Fibroblast of skin of left biceps (primary cell): ENCODE measurements around the gene UNC5C.

Source experiments
- DNase-seq, 2 experiments: peaks; one replicate each; pipeline ENCODE4 v3.0.0-alpha.2; 2013; ENCODE audit warnings: low read depth in 2 of 2

Gene UNC5C

DNA sequence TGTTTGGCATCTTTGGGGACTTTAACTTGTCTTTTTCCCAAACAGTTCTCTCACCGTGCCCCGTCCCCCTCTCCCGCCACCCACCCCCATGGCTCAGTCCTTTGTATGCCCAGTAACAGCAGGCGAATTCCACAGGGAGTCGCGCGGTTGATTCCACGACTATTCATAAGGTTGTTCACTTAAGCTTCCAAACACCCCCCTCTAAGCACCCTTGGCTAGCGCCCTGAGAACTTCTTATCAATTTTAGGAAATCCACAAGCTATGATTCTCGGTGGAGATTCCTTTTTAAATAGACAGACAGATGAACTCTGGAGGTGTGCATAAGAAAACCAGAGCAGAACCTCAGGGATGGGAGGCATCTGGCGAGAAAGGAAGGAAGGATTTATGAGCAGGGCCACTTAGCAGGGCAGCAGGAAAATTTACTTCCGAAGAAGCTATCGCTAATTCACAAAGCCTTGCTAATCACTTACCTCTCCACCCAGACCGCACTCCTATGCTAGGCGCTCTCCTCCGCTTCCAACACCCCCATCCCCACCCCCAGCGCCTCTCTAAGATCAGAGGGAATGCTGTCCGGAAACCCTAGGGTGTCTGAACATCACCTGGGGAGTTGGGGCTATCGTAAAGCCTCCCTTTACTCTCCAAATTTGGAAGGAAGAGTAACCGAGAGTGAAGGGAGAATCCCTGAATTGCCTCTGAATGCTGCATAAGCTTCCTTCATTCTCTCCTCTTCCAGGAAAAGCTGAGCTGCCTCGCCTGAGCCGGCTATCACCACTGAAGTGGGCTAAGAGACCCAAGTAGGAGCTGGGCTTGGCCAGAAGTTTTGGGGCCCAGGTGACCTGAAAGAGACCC, 1.7 kb downstream of the UNC5C start:
- DNase-seq = no peak

DNA sequence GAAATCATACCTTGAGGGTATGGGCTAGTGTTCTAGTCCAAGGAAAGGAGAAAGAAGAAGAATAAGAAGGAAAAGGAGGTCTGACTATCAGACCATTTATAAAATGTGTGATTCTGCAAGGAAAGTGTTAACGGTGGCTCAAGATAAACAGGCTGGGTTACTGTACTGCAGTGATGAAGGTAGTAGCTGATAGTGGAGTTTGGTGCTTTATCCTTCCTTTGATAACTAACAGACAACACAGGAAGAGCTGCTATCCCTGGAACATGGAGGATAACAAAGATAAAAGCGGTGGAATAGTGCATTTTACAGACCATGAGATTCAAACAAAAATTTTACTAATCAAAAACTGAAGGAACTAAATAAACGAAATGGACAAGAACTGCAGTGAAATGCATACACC, 2.6 kb downstream of the UNC5C start:
- no peak for DNase-seq

DNA sequence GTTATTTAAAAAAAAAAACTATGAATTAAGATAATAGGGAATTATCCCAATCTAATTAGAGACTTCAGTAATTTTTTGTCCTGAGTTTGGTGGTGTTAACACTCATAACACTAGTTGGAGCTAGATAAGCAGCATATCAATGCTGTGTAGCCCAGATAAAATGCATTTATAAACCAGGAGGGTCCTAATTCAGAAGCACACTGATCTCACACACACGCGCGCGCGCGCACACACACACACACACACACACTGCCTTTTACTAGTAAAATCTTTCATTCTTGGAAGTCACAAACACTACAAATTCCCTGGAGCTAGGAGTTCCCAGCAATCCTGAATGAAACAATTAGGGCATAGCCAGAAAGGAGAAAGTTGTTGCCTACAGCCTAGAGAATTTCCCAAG, 3.2 kb downstream of the UNC5C start:
- DNase-seq = no peak

DNA sequence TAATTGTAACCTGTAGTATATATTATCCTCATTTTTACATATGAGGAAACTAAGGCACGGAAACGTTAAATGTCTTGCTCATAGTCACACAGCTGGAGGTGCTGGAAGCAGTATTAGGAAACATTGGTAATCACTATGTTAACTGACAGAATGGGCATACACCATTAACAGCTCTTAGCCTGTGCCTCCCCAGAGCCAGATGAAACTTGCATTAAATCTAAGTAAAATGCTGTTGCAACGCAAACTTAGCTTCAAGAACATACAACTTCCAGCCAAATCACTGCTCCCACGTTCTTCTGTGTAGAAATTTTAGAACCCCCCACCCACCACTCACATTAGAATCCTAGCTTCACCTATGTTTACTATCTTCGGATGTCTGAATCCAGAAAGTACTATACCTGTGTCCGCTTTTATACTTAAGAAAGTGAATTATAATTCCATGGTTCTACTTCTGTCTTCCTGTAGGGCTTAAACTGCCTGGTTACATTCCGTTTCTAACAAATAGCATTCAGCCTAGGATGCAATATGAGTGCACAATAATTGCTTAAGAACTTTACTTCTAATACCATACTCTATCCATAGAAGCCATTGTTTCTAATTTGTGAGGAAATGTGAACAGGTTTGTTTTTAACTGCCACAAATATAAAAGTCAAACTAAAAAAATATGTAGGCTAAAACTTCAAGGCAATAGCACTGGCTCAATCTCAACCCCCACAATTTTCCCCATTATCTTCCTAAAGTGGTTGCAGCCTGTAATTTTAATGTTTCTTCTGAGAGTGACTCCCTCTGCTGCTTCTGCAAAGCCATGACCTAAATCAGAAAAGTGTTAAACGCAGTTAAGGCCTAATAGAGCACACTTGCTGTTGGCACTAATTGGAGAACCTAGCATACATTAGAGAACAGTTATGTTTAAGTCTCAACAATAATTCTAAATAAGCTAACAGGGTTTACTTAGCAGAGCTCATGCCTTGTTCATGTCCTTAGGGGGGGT, 4.4 kb downstream of the UNC5C start:
- no peak for DNase-seq

DNA sequence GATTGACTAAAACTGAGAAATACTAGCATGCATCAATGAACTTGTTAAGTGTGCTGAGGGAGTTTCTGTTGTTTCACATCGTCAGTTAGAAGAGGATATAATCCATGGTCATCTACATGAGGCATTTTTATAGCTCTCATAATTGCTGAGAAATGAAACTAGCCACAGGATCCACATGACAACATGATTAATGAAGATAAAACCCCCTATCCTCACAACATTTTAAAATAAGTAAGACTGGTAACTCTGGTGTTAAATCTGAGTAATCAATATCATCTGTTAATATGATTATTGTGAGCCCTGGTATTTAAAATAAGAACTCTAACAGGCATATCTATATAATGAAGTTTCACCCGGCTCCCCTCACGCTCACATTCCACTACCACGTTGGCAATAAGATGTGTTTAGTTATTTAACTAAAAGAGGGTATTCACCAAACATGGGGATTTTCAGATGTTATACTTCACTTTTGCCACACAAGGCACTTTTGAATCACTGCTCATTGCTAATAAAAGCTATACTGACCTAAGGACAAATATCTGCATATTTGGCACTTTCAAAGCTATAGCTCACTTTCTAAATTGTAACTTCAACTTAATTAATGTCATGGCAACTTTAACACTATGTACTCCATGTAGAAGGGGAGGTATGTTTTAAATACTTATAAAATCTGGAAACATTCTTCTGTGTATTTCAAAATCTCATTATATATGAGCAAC, 6.7 kb downstream of the UNC5C start:
- DNase-seq = no peak

DNA sequence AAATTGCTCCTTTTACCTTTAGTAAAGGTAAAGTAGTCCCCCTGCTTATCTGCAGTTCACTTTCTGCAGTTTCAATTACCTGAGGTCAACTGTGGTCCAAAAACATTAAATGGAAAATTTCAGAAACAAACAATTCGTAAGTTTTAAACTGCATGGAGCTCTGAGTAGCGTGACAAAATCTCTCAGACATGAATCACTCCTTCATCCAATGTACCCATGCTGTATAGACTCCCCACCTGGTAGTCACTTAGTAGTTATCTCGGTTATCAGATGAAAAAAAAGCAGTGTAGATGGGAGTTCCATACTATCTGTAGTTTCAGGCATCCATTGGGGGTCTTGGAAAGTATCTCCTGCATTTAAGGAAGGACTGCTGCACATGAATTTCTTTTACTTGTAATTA, 7.7 kb downstream of the UNC5C start:
- DNase-seq = no peak

DNA sequence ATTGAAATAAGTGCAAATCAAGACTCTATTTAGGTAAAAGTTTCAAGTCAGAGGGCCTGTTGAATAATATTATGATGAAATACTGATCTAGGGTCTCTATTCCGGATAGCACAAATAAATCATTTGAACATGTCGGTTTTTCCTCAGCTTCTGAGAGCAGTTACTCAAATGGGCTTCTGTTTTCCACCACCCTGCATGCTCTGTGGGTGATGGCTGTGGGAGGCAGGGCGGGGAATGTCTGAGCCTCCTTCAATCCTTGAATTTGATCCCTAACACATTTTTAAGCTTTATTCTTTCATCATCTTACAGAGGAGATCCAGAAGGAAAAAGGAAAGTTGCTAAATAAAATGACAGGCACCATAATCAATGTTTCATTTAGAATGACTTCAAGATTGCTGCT, 8.5 kb downstream of the UNC5C start:
- no peak for DNase-seq

DNA sequence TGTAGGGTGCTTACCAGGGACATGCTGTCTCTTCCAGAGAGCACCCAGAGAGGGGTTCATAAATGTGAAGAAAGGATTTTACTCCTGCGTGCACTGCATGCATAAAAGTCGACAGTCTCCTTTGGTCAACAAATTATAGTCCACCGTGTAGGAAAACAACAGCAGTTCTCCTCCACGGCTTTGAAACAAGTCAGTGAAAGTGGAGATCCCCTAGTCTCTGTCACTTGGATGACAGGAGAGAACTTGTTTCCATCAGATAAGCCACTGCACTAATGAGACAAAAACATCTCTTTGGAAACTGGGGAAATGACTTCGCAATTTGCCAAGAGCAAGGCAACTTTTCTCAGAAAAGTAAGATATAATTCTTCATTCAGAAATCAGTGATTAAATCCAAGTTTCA, 9.7 kb downstream of the UNC5C start:
- DNase-seq = no peak

DNA sequence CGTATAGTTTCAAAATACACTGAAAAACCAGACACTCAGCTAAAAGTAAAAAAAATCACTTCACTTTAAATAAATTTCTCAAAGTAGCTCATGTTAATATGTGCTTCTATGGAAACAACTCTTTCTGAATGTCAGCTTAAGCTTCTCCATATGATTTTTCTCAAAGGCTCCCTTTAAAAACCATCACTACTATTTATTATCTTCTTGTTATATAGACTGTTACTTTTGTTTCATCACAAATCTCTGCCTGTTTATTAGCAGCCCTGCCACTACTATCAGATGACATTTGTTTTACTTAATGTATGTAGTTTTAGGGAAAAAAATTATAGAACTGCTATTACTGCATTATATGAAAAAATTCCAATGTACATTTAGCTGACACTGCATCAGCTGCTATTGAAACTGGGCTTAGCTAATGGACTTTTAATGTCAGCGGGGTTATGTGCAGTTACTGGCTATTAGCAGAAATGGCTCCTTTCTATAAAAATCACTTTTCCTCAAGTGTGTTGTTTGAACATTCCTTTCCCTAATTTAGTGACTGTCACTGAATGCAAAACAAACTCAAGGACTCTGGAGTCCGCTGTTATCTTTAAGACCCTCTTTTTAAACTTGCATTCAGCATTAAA, 10.8 kb downstream of the UNC5C start:
- DNase-seq = no peak

DNA sequence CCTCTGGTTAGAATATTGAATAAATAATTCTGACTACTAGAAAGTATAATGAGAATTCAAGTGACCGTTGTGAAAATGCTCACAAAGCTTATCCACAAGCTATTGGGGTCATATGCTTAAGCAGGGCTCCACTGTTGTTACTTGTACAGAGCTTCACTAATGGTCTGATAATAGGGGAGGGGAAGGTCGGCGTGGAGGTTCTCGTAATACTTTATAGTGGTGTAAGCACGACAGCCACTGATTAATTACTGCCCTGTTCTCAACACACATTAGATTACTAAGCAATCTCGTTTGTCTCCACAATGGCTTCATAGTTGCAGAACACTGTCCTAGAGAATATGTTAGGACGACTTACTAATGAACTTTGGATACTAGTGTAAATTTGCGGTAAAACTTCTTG, 11.6 kb downstream of the UNC5C start:
- no peak for DNase-seq

DNA sequence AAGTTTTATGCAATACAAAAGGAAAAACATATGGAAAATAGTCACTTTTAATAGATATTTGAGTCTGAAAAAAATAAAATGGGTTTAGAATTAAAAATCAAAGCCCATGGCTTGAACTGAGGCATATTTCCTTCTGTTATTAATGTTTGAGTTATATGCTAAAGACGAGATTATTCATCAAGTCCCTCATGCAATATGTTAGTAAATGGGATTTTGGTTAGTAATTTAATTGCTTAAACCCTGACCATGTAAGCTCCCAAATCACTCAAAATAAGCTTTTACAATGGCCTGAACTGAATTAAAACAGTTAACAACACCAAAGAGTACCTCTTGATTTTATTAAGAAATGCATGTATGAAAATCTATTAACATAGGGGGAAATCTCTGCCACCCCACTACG, 12.1 kb downstream of the UNC5C start:
- no peak for DNase-seq

DNA sequence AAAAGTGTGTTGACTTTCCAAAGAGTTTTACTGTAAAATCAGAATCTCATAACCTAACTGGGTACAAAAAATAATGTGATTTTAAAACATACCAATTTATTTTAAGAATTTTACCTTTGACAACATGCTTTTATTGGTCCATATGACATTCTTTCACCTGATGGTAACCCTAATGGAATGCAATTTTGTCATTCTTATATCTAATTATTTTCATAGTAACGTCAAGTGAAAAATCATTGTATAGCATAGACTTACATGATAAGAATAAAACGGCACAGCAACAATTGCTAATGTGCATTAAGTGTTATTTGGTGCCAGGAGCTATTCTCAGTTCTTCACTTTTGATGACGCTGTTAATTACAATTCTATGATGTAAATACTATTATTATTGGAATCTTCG, 13.6 kb downstream of the UNC5C start:
- DNase-seq = no peak

DNA sequence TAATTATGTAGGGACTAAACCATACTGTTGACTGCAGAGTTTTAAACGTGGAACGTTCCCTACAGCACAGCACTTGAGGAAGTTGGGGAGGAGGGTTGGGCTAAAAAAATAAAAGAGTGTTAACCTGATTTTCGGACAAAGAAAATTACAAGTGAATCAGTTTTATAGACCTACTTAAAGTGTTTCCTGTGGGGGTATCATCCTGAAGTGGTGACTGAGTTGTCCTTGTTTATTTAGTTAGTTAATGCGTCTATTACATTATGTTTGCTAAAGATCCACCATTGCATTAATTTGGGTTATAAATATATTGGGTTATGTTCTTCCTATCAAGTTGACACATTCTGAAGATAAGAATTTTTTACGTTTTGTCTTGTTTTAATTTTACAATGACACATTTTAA, 14.7 kb downstream of the UNC5C start:
- no peak for DNase-seq

DNA sequence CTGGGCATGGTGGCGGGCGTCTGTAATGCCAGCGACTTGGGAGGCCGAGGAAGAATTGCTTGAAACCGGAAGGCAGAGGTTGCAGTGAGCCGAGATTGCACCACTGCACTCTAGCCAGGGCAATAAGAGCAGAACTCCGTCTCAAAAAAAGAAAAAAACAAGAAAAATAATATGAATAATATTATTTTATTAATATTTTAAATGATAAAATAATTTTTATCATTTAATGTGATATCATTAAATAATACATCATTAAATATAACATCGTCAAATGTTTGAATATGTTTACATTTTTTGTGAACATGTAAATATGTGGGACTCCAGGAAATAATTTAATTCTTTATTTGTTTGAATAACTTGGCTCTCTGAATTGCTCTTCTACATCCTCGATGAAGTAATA, 15.5 kb downstream of the UNC5C start:
- DNase-seq = no peak

DNA sequence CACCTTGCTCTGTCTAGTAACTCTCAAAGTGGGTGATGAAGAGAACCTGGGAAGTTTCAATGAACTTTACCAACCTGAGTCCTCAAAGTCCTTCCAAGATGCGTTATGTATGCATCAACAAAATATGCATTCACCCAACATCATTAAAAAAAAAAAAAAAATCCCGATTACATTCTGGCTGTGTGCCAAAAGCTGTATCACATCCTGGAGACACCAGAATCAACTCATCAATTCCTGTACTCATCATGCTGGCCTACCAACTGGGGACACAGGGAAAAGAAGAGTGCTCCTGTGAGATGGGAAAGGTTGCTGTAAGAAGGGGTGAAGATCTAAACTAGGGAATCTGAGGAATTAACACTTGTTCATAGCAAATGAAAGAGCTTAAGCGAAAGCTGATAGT, 16.5 kb downstream of the UNC5C start:
- no peak for DNase-seq

DNA sequence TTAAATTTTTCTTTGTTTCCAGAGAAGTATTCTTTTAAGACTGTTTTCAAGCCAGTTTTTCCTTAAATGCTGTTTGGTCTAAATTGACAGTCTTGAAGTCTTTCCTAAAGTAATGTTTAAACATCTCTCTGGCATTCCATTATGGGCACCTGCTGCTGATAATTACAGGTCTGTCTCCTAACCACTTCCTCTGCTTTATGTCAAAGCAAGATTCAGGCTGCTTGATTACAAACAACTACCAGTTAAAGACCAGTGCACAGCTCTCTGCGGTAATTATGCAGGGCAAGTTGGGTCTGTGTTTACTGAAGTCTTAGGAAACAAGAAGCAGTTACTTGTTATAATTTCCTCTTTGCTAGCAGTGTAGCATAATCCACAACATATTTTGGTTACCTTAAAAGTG, 17.6 kb downstream of the UNC5C start:
- no peak for DNase-seq

DNA sequence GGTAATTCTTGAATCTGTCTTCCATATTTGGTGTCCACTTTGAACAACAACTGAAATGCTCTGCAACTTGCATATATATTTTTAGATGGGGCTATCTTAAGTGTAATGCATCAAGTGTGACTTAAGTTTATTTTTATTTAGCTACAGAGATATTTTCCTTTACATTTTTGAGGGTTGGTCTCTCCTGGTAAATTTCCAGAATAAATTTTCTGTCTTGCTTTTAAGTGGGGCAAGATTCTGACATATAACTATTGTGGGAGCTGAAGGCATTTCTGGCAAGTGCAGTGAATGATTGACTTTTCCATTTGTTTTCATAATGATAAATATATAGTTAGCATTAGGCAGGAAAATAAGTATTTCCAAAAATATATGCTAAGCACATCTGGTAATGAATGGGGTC, 18.8 kb downstream of the UNC5C start:
- no peak for DNase-seq

DNA sequence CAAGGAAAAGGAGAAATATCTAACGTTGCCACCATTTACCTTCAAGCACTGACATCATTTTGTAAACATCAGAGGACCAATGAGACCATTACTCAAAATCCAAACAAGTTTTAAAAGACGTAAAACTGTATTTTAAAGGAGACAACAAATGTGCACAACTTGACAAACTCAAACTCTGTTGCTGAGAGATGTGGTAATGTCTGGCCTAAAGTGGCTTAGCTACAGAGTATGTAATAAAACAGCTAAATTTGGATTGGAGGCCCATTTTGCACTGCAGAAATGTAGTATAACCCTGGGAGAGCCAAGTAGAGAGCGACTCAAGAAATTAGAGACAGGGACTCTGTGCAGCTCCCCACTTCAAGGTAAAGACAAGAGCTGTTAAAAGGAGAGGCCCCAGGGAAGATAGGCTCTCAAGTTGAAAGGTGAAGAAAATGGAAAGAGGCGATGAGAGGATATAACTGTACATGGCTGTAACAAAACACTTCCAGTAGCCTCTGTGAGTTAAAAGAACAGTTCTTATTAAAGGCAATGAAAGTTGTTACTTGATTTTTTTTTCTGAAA, 20.3 kb downstream of the UNC5C start:
- DNase-seq = no peak

DNA sequence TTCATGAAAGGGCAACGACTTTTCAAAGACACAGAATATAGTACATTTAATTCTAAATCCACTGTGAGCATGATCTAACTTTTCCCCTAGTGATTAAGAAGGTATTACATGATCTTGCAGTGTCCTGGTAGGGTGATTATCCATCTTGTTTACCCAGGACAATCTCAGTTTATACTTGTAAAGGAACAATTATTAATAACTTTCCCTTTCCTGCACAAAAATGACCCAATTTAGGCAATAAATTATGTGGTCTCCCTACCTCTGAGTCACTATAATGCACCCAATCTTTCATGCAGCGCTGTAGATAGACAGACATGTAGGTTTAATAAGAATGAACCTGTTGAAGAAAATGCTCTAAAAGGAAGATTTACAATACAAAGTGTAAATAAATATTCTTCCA, 22.7 kb downstream of the UNC5C start:
- DNase-seq = no peak

DNA sequence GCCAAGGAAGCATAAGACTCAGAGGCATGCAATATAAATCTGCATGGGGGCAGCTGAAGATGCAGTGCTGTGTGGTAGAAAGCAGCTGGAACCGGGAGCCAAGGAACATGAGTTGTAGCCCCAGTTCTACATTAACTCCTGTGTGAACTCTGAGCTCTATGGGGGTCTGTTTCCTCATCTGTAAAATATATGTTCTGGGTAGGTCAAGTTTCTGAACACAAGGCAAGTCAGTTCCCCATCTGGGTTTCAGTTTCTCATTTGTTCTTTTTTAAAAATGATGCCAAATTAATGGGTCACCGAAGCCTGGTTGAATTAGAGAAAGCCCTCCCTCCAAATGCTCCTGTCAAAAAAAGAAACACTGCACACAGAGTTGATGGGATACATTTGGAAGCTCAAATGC, 24.0 kb downstream of the UNC5C start:
- no peak for DNase-seq

DNA sequence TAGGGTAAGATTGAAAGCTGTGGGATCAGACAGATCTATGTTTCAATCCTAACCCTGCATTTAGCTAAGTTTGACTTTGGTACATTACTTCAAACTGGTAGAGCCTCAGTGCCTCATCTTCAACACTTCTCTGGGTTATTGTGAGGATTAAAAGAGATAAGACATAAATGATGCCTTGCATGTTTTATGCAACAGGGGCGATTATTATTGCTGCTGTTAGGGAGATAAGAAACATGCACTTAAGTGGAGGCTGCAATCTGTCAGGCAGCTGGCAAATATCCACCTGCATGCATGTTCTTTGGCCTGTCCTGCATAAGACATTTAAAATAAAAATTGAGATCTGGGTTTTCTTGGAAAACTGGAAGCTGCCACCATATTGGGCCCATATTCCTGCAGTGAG, 24.6 kb downstream of the UNC5C start:
- DNase-seq = no peak
